Limb (tissue), 2 donors: ENCODE results near the gene MAGEH1.
"Not testable (repeated sequence)": the region's sequence is repeated elsewhere in the genome, so short reads cannot be mapped to it uniquely, and the experiment has no call there.

Experiments used
- DNase-seq, 2 donors: peaks; one replicate each; pipeline ENCODE4 v3.0.0-alpha.2; 2016; ENCODE audit errors: extremely low spot score in 2 of 2

MAGEH1 gene

GRCh38 chrX:55451990-55452832, at the start of gene MAGEH1:
MAGEH1 (plus strand) TSS chrX:55452127; CDS start chrX:55452375, 248 bp downstream.
- peak; percentile 83 to 85 for DNase-seq

- DNase-seq = not testable (repeated sequence)
These were observed 24.8 kb upstream of the MAGEH1 start for GRCh38 chrX:55427079-55427478.

- not testable (repeated sequence) for DNase-seq
These were observed 8.5 kb upstream of the MAGEH1 start for GRCh38 chrX:55443468-55443867.

- no peak for DNase-seq
These were observed 1.7 kb upstream of the MAGEH1 start for GRCh38 chrX:55450259-55450658.

- DNase-seq = no peak
These were observed 786 bp upstream of the MAGEH1 start for GRCh38 chrX:55451141-55451540.

GRCh38 chrX:55451626-55451989, 319 bp upstream of the MAGEH1 start:
- DNase-seq = no peak

- DNase-seq = no peak
These were observed 852 bp downstream of the MAGEH1 start for GRCh38 chrX:55452833-55453124.

GRCh38 chrX:55455708-55456107, 3.8 kb downstream of the MAGEH1 start:
- DNase-seq = not testable (repeated sequence)

- DNase-seq = not testable (repeated sequence)
These were observed 7.5 kb downstream of the MAGEH1 start for GRCh38 chrX:55459426-55459825.

- not testable (repeated sequence) for DNase-seq
These were observed 8.0 kb downstream of the MAGEH1 start for GRCh38 chrX:55459926-55460325.

GRCh38 chrX:55464050-55464449, 12.1 kb downstream of the MAGEH1 start:
- DNase-seq = not testable (repeated sequence)

GRCh38 chrX:55465108-55465507, 13.2 kb downstream of the MAGEH1 start:
- DNase-seq = not testable (repeated sequence)

GRCh38 chrX:55465791-55466190, 13.9 kb downstream of the MAGEH1 start:
- not testable (repeated sequence) for DNase-seq

GRCh38 chrX:55479956-55480355, 28.0 kb downstream of the MAGEH1 start:
- not testable (repeated sequence) for DNase-seq

- no peak for DNase-seq
These were observed 28.6 kb downstream of the MAGEH1 start for GRCh38 chrX:55480390-55481062.

GRCh38 chrX:55484948-55485347, 33.0 kb downstream of the MAGEH1 start:
- no peak for DNase-seq

GRCh38 chrX:55486736-55487135, 34.8 kb downstream of the MAGEH1 start:
- no peak for DNase-seq

GRCh38 chrX:55487143-55487542, 35.2 kb downstream of the MAGEH1 start:
- DNase-seq = no peak

GRCh38 chrX:55488006-55488592, 36.2 kb downstream of the MAGEH1 start:
- no peak for DNase-seq

GRCh38 chrX:55488593-55489313, 36.8 kb downstream of the MAGEH1 start:
- peak; percentile 60 to 83 for DNase-seq

GRCh38 chrX:55489314-55490009, 37.5 kb downstream of the MAGEH1 start, which contains the start of gene USP51:
USP51 (minus strand) TSS chrX:55489848; CDS start chrX:55488939, 909 bp downstream.
- peak; percentile 49 to 67 for DNase-seq
